GM04504 (cell line): ENCODE measurements around the gene MAPKAP1.

ENCODE experiments used
- DNase-seq: peaks from one replicate; pipeline ENCODE4 v3.0.0-alpha.2; 2012; ENCODE audit warnings: low read depth

Gene MAPKAP1

GRCh38 chr9:125564631-125565030 lies 142.4 kb downstream of the MAPKAP1 start:
- no peak for DNase-seq

- DNase-seq: no peak
Observed at GRCh38 chr9:125561509-125562148, 145.4 kb downstream of the MAPKAP1 start.

GRCh38 chr9:125559894-125560293 lies 147.1 kb downstream of the MAPKAP1 start:
- no peak for DNase-seq

GRCh38 chr9:125559194-125559593 lies 147.8 kb downstream of the MAPKAP1 start:
- no peak for DNase-seq

GRCh38 chr9:125558453-125559092 lies 148.4 kb downstream of the MAPKAP1 start:
- DNase-seq: peak; percentile 55

- no peak for DNase-seq
Observed at GRCh38 chr9:125556046-125556721, 150.8 kb downstream of the MAPKAP1 start.

- DNase-seq: no peak
Observed at GRCh38 chr9:125554726-125555125, 152.3 kb downstream of the MAPKAP1 start.

- no peak for DNase-seq
Observed at GRCh38 chr9:125551781-125552180, 155.2 kb downstream of the MAPKAP1 start.

- DNase-seq: no peak
Observed at GRCh38 chr9:125549891-125550885, 156.8 kb downstream of the MAPKAP1 start.

- no peak for DNase-seq
Observed at GRCh38 chr9:125549465-125549871, 157.5 kb downstream of the MAPKAP1 start.

- DNase-seq: no peak
Observed at GRCh38 chr9:125549039-125549438, 158.0 kb downstream of the MAPKAP1 start.

- DNase-seq: no peak
Observed at GRCh38 chr9:125548141-125548540, 158.9 kb downstream of the MAPKAP1 start.

- DNase-seq: no peak
Observed at GRCh38 chr9:125547368-125547767, 159.6 kb downstream of the MAPKAP1 start.

GRCh38 chr9:125545845-125546244 lies 161.2 kb downstream of the MAPKAP1 start:
- DNase-seq: no peak

GRCh38 chr9:125544988-125545651 lies 161.9 kb downstream of the MAPKAP1 start:
- DNase-seq: no peak

GRCh38 chr9:125544484-125544883 lies 162.5 kb downstream of the MAPKAP1 start:
- DNase-seq: no peak

GRCh38 chr9:125541840-125542243 lies 165.2 kb downstream of the MAPKAP1 start:
- no peak for DNase-seq

GRCh38 chr9:125540497-125540896 lies 166.5 kb downstream of the MAPKAP1 start:
- no peak for DNase-seq

GRCh38 chr9:125538092-125538473 lies 168.9 kb downstream of the MAPKAP1 start:
- DNase-seq: peak; percentile 76

GRCh38 chr9:125537442-125538091 lies 169.4 kb downstream of the MAPKAP1 start:
- no peak for DNase-seq

GRCh38 chr9:125536776-125537175 lies 170.2 kb downstream of the MAPKAP1 start:
- DNase-seq: no peak
